BJ (cell line): ENCODE measurements around the gene TAMALIN. TPM values are rescaled to one million over a fixed set of nuclear protein-coding genes. Genes with fewer than 3 reads are reported as not detected.

Source experiments
- CTCF ChIA-PET: fragments of 350-600 bp; formaldehyde crosslinking; extraction: SDS; loops from one replicate; lab custom pipeline; 2021; ENCODE audit warnings: antibody characterized with exemption, inconsistent platforms; lab: Yijun Ruan, JAX
- POLR2A ChIA-PET: fragments of 300-600 bp; sonication (Branson Sonifier 250); formaldehyde crosslinking; extraction: SDS; loops from one replicate; lab custom pipeline; 2021; ENCODE audit warnings: antibody characterized with exemption; lab: Charles Lee
- DNase-seq: peaks from one replicate; pipeline ENCODE4 v3.0.0-alpha.2; 2011; ENCODE audit warnings: low read depth
- H3K27me3 ChIP-seq: 2 replicates; pipeline ENCODE4 v1.6.0; 2011; ENCODE audit warnings: low read length; ENCODE audit not compliant: control insufficient read depth, insufficient read depth
- H3K36me3 ChIP-seq: 2 replicates; pipeline ENCODE4 v1.5.1; 2011; ENCODE audit warnings: low read length; ENCODE audit not compliant: control insufficient read depth, insufficient read depth
- H3K4me3 ChIP-seq: 2 replicates; pipeline ENCODE4 v1.5.1; 2011; ENCODE audit warnings: low read depth, mild to moderate bottlenecking, control low read depth, low read length
- CTCF ChIP-seq: IDR thresholded peaks from 2 replicates; pipeline ENCODE4 v1.5.1; 2011; ENCODE audit warnings: low read depth, mild to moderate bottlenecking, control low read depth, inconsistent platforms, low read length, moderate library complexity; ENCODE audit not compliant: insufficient read depth
- polyA plus RNA-seq: library from polyadenylated mRNA; depleted of rRNA; stranded (reverse); fragments of >200 nt; gene quantifications from 2 replicates; pipeline ENCODE4 v1.2.3, GENCODE V29; 2011

The TAMALIN gene
- polyA plus RNA-seq, 1 experiment, result 1.3 TPM

DNA sequence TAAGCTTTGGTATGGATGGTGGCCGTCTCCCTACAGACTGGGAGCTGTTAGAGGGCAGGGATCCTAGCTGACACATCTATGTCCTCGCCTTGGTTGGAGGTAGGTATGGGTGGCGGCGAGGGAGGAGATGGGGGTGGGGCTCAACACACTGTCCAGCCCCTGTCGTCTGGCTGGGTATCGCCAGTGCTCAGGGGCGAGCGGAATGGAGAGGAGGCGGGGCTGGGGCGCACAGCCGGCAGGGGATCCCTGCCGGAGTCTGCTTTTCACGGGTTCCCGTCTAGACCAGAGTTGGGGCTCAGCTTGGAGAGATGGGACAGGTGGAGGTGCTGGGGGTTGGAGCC lies 16.1 kb downstream of the TAMALIN start:
- CTCF ChIA-PET, result interaction anchor here (0.9 to 24.9 kb wide), 20 partner anchors 12 to 134 kb away, joined by 3 to 974 read pairs (median 6); partner anchors contain the start of genes ACVRL1, ATG101, SMIM41 and TAMALIN

DNA sequence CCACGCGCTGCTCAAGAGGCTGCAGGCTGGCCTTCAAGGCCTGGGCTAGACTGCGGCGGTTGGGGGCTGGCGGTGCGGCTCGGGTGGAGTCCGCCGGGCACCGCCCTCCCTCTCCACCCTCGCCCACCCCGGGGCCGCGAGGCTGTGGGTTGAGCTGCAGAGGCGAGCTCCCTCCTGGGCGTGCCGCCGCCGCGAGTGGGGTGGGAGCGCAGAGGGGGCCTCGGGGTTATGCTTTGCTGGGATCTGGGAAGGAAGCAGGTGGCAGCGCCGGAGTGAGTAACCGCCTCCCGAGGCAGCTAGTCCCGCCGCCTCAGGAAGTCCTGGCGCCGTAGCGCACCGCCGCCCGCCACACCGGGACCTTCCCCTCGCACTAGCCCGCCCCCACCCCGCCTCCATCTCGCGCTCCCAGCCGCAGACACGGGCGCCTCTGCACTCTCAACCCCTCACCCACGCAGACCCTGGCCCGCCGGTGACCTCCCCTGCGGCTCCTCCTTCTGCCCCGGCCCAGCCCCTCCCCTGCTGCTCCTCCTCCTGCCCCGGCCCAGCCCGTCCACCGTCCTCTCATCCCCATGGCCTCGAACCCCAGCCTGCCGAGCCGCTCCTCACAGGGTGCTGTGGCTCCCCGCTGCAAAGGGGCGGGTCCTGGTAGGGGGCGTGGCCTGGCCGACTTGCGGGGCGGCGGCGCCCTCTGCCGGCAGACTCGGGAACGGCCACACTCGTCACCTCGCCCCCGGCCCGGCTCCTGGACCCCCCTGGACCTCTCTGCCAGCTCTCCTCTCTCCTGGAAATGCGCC lies 16.6 kb downstream of the TAMALIN start:
- Histone ChIP-seq H3K36me3 (no peaks in the 10 kb centered on the region), H3K4me3 (peak overlapping the region; percentile 61), H3K27me3 (no peaks in the 10 kb centered on the region; the same call in 1 of the 2 replicates)
- no peak for DNase-seq
- CTCF ChIA-PET, result interaction anchor here (0.5 to 24.9 kb wide), 27 partner anchors 12 to 324 kb away, joined by 3 to 974 read pairs (median 4); partner anchors contain the start of genes ACVRL1, ATG101, SMIM41 and TAMALIN
- POLR2A ChIA-PET, result interaction anchor here (0.6 kb wide), 1 partner anchor 9 kb away, joined by 10 read pairs; no protein-coding TSS in a partner anchor
- TF ChIP-seq CTCF, result peak; percentile 91

More for the DNA sequence above, 16.1 kb downstream of the TAMALIN start:
- Histone ChIP-seq H3K36me3 (no peaks in the 10 kb centered on the region), H3K4me3 (peak overlapping the region; percentile 61), H3K27me3 (no peaks in the 10 kb centered on the region; the same call in 1 of the 2 replicates)
- no peak for TF ChIP-seq CTCF
- POLR2A ChIA-PET, result no interaction called here
- DNase-seq, result no peak

- TF ChIP-seq CTCF, result no peak
- Histone ChIP-seq H3K27me3 (no peaks in the 10 kb centered on the region), H3K36me3 (no peaks in the 10 kb centered on the region), H3K4me3 (peak overlapping the region; percentile 61)
- DNase-seq, result no peak
- POLR2A ChIA-PET, result no interaction called here
- CTCF ChIA-PET, result interaction anchor here (0.5 to 24.9 kb wide), 24 partner anchors 11 to 323 kb away, joined by 3 to 974 read pairs (median 6); partner anchors contain the start of genes ACVRL1, ATG101, SMIM41 and TAMALIN
Measured at GRCh38 chr12:52023976-52024688, 17.4 kb downstream of the TAMALIN start.

DNA sequence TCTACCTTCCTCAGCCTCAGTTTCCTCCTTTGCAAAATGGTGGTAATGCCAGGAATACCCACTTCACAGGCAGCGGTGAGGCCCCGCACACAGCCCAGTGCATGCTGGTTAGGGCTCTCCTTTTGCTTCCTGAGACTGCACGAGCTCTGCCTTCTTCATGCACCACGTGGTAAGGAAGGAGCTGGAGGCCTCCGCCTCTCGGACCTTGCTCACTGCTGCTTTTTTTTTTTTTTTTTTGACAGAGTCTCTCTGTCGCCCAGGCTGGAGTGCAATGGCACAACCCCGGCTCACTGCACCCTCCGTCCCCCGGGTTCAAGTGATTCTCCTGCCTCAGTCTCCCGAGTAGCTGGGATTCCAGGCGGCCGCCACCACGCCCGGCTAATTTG lies 18.1 kb downstream of the TAMALIN start:
- ChIA-PET POLR2A (interaction anchor here (0.5 kb wide), 2 partner anchors 18 to 662 kb away, joined by 3 read pairs; partner anchors contain the start of gene TAMALIN), CTCF (interaction anchor here (0.7 to 24.9 kb wide), 35 partner anchors 10 to 860 kb away, joined by 3 to 974 read pairs (median 9); partner anchors contain the start of genes ACVRL1, ATG101, NR4A1 and SMIM41)
- no peaks in the 10 kb centered on the region for H3K27me3 ChIP-seq
- no peak for TF ChIP-seq CTCF
- H3K36me3 ChIP-seq, result no peaks in the 10 kb centered on the region
- H3K4me3 ChIP-seq, result no peak overlapping the region
- DNase-seq, result no peak

DNA sequence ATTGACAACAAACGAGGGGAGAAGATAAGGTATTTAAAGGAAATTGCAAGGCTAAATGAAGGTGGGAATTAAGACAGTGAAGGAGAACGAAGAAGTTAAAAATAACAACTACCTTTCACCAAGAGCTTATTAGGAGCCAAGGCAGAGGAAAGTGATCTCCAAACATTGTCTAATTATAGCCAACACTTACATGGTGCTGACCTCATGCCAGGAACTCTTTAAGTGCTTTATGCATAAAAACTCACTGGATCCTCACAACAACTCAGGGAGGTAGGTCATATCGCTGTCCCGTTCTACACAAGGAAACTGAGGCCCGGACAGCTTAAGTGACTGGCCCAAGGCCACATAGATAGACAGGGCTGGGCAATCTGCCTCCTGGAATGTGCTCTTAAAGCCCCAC lies 19.5 kb downstream of the TAMALIN start:
- ChIA-PET POLR2A (interaction anchor here (1.2 kb wide), 1 partner anchor 57 kb away, joined by 7 read pairs; no protein-coding TSS in a partner anchor), CTCF (interaction anchor here (0.7 to 24.9 kb wide), 32 partner anchors 9 to 853 kb away, joined by 3 to 974 read pairs (median 9); partner anchors contain the start of genes ACVRL1, ATG101, NR4A1 and SMIM41)
- DNase-seq, result no peak
- no peak for TF ChIP-seq CTCF
- Histone ChIP-seq H3K27me3 (no peaks in the 10 kb centered on the region), H3K36me3 (no peaks in the 10 kb centered on the region), H3K4me3 (no peak overlapping the region)
